Dendritic cell treated with granulocyte-macrophage colony-stimulating factor and Interleukin-4, amounts not matched to agents 40 ng/mL and 50 ng/mL, for 4 days (primary cell): Measurements from ENCODE around the gene ADAM12.

Source experiments
- H3K27ac Mint-ChIP-seq: one replicate; pipeline ENCODE4 v1.8.0; 2022; ENCODE audit warnings: mild to moderate bottlenecking, mixed read lengths
- H3K27me3 Mint-ChIP-seq: one replicate; pipeline ENCODE4 v1.8.0; 2022; ENCODE audit warnings: mild to moderate bottlenecking, mixed read lengths
- H3K36me3 Mint-ChIP-seq: one replicate; pipeline ENCODE4 v1.8.0; 2022; ENCODE audit warnings: low read depth, mixed read lengths
- H3K4me1 Mint-ChIP-seq: one replicate; pipeline ENCODE4 v1.8.0; 2022; ENCODE audit warnings: low read depth, mixed read lengths
- H3K4me3 Mint-ChIP-seq: one replicate; pipeline ENCODE4 v1.8.0; 2022; ENCODE audit warnings: mild to moderate bottlenecking, moderate library complexity, mixed read lengths
- H3K9me3 Mint-ChIP-seq: one replicate; pipeline ENCODE4 v1.8.0; 2022; ENCODE audit warnings: mixed read lengths
- intact Hi-C: fragments of 100-400 bp; cut with micrococcal nuclease; formaldehyde crosslinking; loops from one replicate; pipeline ENCODE4 v1.15.0; 2022

The ADAM12 gene

GRCh38 chr10:126421756-126422256 lies 33.5 kb upstream of the ADAM12 start:
- H3K4me3 Mint-ChIP-seq = no peak overlapping the region
- no peaks in the 10 kb centered on the region for H3K36me3 Mint-ChIP-seq
- H3K4me1 Mint-ChIP-seq = no peaks in the 10 kb centered on the region
- peaks cover 14% of the 10 kb centered on the region for H3K9me3 Mint-ChIP-seq
- H3K27ac Mint-ChIP-seq = no peak overlapping the region
- peaks cover 4% of the 10 kb centered on the region for H3K27me3 Mint-ChIP-seq
- intact Hi-C loops = no loop called here

- Mint-ChIP-seq H3K4me3 (no peak overlapping the region), H3K36me3 (no peaks in the 10 kb centered on the region), H3K4me1 (no peaks in the 10 kb centered on the region), H3K27me3 (peaks cover 4% of the 10 kb centered on the region), H3K27ac (no peak overlapping the region), H3K9me3 (peaks cover 24% of the 10 kb centered on the region)
- intact Hi-C loops = no loop called here
Measured at GRCh38 chr10:126420567-126421300, 32.5 kb upstream of the ADAM12 start.

GRCh38 chr10:126417220-126417825 lies 29.0 kb upstream of the ADAM12 start:
- no peaks in the 10 kb centered on the region for H3K4me1 Mint-ChIP-seq
- H3K36me3 Mint-ChIP-seq = no peaks in the 10 kb centered on the region
- no peak overlapping the region for H3K27ac Mint-ChIP-seq
- peaks cover 4% of the 10 kb centered on the region for H3K27me3 Mint-ChIP-seq
- H3K4me3 Mint-ChIP-seq = no peak overlapping the region
- peaks cover 15% of the 10 kb centered on the region for H3K9me3 Mint-ChIP-seq
- intact Hi-C loops = no loop called here

GRCh38 chr10:126409821-126410220 lies 21.5 kb upstream of the ADAM12 start:
- Mint-ChIP-seq H3K9me3 (no peaks in the 10 kb centered on the region), H3K4me3 (no peak overlapping the region), H3K27me3 (peaks cover 5% of the 10 kb centered on the region), H3K36me3 (no peaks in the 10 kb centered on the region), H3K27ac (no peak overlapping the region), H3K4me1 (no peaks in the 10 kb centered on the region)
- intact Hi-C loops = no loop called here

GRCh38 chr10:126408953-126409641 lies 20.8 kb upstream of the ADAM12 start:
- H3K4me3 Mint-ChIP-seq = no peak overlapping the region
- intact Hi-C loops = no loop called here
- no peaks in the 10 kb centered on the region for H3K9me3 Mint-ChIP-seq
- peaks cover 5% of the 10 kb centered on the region for H3K27me3 Mint-ChIP-seq
- H3K4me1 Mint-ChIP-seq = no peaks in the 10 kb centered on the region
- no peak overlapping the region for H3K27ac Mint-ChIP-seq
- H3K36me3 Mint-ChIP-seq = no peaks in the 10 kb centered on the region

GRCh38 chr10:126407831-126408230 lies 19.6 kb upstream of the ADAM12 start:
- Mint-ChIP-seq H3K4me1 (no peaks in the 10 kb centered on the region), H3K4me3 (no peak overlapping the region), H3K9me3 (no peaks in the 10 kb centered on the region), H3K36me3 (no peaks in the 10 kb centered on the region), H3K27ac (no peak overlapping the region), H3K27me3 (peaks cover 5% of the 10 kb centered on the region)
- intact Hi-C loops = no loop called here

GRCh38 chr10:126405239-126405775 lies 17.0 kb upstream of the ADAM12 start:
- H3K36me3 Mint-ChIP-seq = no peaks in the 10 kb centered on the region
- no peak overlapping the region for H3K27ac Mint-ChIP-seq
- intact Hi-C loops = no loop called here

GRCh38 chr10:126402721-126403695 lies 14.7 kb upstream of the ADAM12 start:
- intact Hi-C loops = no loop called here
- H3K4me3 Mint-ChIP-seq = no peak overlapping the region
- no peak overlapping the region for H3K27ac Mint-ChIP-seq
- no peaks in the 10 kb centered on the region for H3K36me3 Mint-ChIP-seq
- H3K27me3 Mint-ChIP-seq = peaks cover 4% of the 10 kb centered on the region
- H3K9me3 Mint-ChIP-seq = no peaks in the 10 kb centered on the region
- H3K4me1 Mint-ChIP-seq = no peaks in the 10 kb centered on the region

More at GRCh38 chr10:126405239-126405775, 17.0 kb upstream of the ADAM12 start:
- Mint-ChIP-seq H3K4me1 (no peaks in the 10 kb centered on the region), H3K9me3 (no peaks in the 10 kb centered on the region), H3K4me3 (no peak overlapping the region), H3K27me3 (peaks cover 6% of the 10 kb centered on the region)

- H3K9me3 Mint-ChIP-seq = no peaks in the 10 kb centered on the region
- no peaks in the 10 kb centered on the region for H3K4me1 Mint-ChIP-seq
- H3K27ac Mint-ChIP-seq = no peak overlapping the region
- H3K36me3 Mint-ChIP-seq = no peaks in the 10 kb centered on the region
- intact Hi-C loops = no loop called here
- H3K4me3 Mint-ChIP-seq = no peak overlapping the region
- H3K27me3 Mint-ChIP-seq = peaks cover 4% of the 10 kb centered on the region
Measured at GRCh38 chr10:126400641-126401040, 12.4 kb upstream of the ADAM12 start.

- intact Hi-C loops = no loop called here
- no peak overlapping the region for H3K4me3 Mint-ChIP-seq
- peaks cover 4% of the 10 kb centered on the region for H3K27me3 Mint-ChIP-seq
- no peaks in the 10 kb centered on the region for H3K9me3 Mint-ChIP-seq
- H3K27ac Mint-ChIP-seq = no peak overlapping the region
- H3K36me3 Mint-ChIP-seq = no peaks in the 10 kb centered on the region
- H3K4me1 Mint-ChIP-seq = no peaks in the 10 kb centered on the region
Measured at GRCh38 chr10:126398924-126399323, 10.6 kb upstream of the ADAM12 start.

GRCh38 chr10:126398383-126398743 lies 10.1 kb upstream of the ADAM12 start:
- Mint-ChIP-seq H3K9me3 (no peaks in the 10 kb centered on the region), H3K36me3 (no peaks in the 10 kb centered on the region), H3K4me3 (no peak overlapping the region), H3K4me1 (no peaks in the 10 kb centered on the region), H3K27ac (no peak overlapping the region), H3K27me3 (peaks cover 4% of the 10 kb centered on the region)
- intact Hi-C loops = no loop called here

GRCh38 chr10:126397640-126398382 lies 9.5 kb upstream of the ADAM12 start:
- H3K27ac Mint-ChIP-seq = no peak overlapping the region
- H3K4me3 Mint-ChIP-seq = no peak overlapping the region
- H3K36me3 Mint-ChIP-seq = no peaks in the 10 kb centered on the region
- H3K9me3 Mint-ChIP-seq = no peaks in the 10 kb centered on the region
- H3K27me3 Mint-ChIP-seq = peaks cover 4% of the 10 kb centered on the region
- intact Hi-C loops = no loop called here
- no peaks in the 10 kb centered on the region for H3K4me1 Mint-ChIP-seq

- intact Hi-C loops = no loop called here
- Mint-ChIP-seq H3K4me3 (no peak overlapping the region), H3K27me3 (peaks cover 5% of the 10 kb centered on the region), H3K36me3 (no peaks in the 10 kb centered on the region), H3K4me1 (no peaks in the 10 kb centered on the region), H3K27ac (no peak overlapping the region), H3K9me3 (no peaks in the 10 kb centered on the region)
Measured at GRCh38 chr10:126397156-126397555, 8.9 kb upstream of the ADAM12 start.
